Ovary (tissue), 3 donors: ENCODE data around the gene ITPR1.

ENCODE experiments used
- CTCF ChIP-seq, 3 donors: fragments of 450-650 bp in 2 of 3; fragments of 200-600 bp in 1 of 3; IDR thresholded peaks; one replicate each; pipeline versions ENCODE4 v1.5.1 to v1.8.0; 2016 to 2022; ENCODE audit warnings: antibody characterized with exemption in 3 of 3, mild to moderate bottlenecking in 1 of 3
- EP300 ChIP-seq: sonication (generic); formaldehyde crosslinking; IDR thresholded peaks from one replicate; pipeline ENCODE4 v1.6.1; 2017; ENCODE audit warnings: antibody characterized with exemption
- donor health status: DM: no; HTN: no; CAD: no.

GRCh38 chr3:4680871-4681300 is 187.7 kb downstream of the ITPR1 start:
- no peak for TF ChIP-seq CTCF (IDR thresholded peaks at IDR 0.05)
- no peak for TF ChIP-seq EP300
